ENCODE results near the gene ZDBF2. TPM values are rescaled to one million over a fixed set of nuclear protein-coding genes. Genes with fewer than 3 reads are reported as not detected.
"Not testable (repeated sequence)": the region's sequence is repeated elsewhere in the genome, so short reads cannot be mapped to it uniquely, and the experiment has no call there.

ZDBF2 gene
- total RNA-seq, 1 donor = 21.0 TPM

DNA sequence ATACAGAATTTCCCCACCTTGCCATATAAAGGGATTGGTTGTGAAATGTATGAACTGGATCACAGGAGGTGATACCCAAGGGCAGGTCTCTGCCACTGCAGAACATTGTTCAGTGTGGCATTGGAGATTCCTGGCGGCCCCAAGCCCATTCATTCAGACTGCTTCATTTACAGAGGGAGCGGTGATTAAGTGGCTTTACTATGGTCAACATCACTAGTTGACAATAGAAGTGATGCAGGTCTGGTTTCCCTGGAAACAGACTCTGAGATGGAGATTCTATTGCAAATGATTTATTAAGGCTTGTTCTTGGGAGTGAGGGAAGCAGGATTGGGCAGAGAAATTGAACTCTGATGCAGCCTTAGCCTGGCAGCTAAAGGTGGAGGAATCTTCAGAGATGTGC lies 62.4 kb downstream of the ZDBF2 start:
- no peak overlapping the region for H3K4me3 ChIP-seq (ENCODE audit: low read length)
- H3K27me3 ChIP-seq (ENCODE audit: insufficient read depth, low read length) = no peaks in the 10 kb centered on the region
- no peaks in the 10 kb centered on the region for H3K4me1 ChIP-seq (ENCODE audit: insufficient read depth, low read length)
- no peaks in the 10 kb centered on the region for H3K9me3 ChIP-seq (ENCODE audit: low read depth, low read length)

DNA sequence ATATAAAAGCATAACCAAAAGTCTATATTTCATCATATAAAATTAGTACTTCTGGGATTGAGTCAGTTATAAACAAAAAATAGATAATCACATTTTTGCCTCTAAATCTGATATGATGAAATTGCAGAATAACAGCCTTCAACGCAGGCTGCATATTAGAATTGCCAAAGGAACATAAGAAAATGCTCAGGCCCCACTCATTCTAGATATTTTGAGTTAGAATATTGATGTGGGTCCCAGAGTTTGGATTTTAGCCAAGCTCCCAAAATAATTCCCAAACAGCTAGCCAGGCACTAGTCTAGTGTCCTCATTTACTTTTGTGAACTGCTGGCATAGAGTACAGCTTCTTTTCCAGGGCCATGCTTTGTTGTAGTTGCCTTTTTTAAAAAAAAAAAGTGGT lies 63.5 kb downstream of the ZDBF2 start:
- H3K4me3 ChIP-seq (ENCODE audit: low read length) = no peak overlapping the region
- no peaks in the 10 kb centered on the region for H3K4me1 ChIP-seq (ENCODE audit: insufficient read depth, low read length)
- no peaks in the 10 kb centered on the region for H3K9me3 ChIP-seq (ENCODE audit: low read depth, low read length)
- no peaks in the 10 kb centered on the region for H3K27me3 ChIP-seq (ENCODE audit: insufficient read depth, low read length)

DNA sequence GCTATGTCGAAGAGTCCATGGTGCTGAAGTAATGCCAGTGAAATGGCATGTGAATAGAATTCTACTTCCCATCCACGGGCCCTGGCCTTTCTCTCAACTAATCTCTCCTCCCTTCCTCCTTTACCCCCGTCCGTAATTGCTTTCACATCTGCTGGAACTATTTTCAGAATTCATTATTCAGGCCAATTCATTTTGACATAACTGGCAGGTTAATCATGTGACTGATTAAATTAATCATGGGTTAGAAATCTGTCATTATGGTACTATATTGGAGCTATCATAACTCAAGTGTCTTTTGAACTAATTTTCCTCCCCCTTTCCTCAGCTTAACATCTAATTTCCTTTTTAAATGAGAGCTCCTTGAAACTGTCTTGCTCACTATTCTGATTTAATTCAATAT lies 66.9 kb downstream of the ZDBF2 start:
- no peaks in the 10 kb centered on the region for H3K9me3 ChIP-seq (ENCODE audit: low read depth, low read length)
- no peaks in the 10 kb centered on the region for H3K4me1 ChIP-seq (ENCODE audit: insufficient read depth, low read length)
- H3K27me3 ChIP-seq (ENCODE audit: insufficient read depth, low read length) = no peaks in the 10 kb centered on the region
- no peak overlapping the region for H3K4me3 ChIP-seq (ENCODE audit: low read length)

DNA sequence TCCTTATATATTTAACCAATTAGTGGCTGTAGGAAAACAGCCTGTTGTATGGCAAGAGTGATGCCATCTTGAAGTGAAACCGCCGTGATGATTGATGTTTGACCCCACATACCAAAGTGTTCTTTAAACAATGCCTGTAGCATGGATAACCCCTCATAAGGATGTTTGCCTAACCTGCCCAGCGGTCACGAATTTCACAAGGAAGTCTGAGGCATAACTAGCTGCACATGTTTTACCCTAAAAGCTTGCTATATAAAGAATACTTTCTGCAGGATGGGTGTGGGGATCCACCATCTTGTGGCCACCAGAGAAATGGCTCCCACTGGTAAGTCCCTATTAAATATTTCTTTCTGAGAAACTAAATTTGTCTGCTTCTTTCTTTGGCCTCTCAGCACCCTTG lies 68.7 kb downstream of the ZDBF2 start:
- Histone ChIP-seq H3K4me1 (ENCODE audit: insufficient read depth, low read length) (no peaks in the 10 kb centered on the region), H3K4me3 (ENCODE audit: low read length) (no peak overlapping the region), H3K27me3 (ENCODE audit: insufficient read depth, low read length) (no peaks in the 10 kb centered on the region), H3K9me3 (ENCODE audit: low read depth, low read length) (no peaks in the 10 kb centered on the region)

DNA sequence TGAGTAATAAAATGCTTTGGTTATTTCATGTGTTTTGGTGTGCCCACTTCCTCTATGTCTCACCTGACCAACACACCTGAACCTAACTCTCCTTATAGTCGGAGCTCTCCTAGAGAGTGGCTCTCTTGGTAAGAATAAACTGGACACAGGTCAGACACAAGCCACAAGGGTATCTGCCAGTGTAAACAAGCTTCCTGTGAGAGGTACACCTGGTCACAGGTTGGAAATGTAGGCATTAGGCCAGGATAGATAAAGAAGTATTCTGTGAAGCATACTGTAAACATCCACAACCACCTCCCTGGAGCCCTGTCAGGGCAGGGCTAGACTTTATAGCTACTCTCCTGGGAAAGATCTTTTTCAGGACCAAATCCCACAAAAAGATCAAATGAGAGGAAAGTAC lies 69.4 kb downstream of the ZDBF2 start:
- Histone ChIP-seq H3K27me3 (ENCODE audit: insufficient read depth, low read length) (no peaks in the 10 kb centered on the region), H3K9me3 (ENCODE audit: low read depth, low read length) (no peaks in the 10 kb centered on the region), H3K4me3 (ENCODE audit: low read length) (no peak overlapping the region), H3K4me1 (ENCODE audit: insufficient read depth, low read length) (no peaks in the 10 kb centered on the region)

DNA sequence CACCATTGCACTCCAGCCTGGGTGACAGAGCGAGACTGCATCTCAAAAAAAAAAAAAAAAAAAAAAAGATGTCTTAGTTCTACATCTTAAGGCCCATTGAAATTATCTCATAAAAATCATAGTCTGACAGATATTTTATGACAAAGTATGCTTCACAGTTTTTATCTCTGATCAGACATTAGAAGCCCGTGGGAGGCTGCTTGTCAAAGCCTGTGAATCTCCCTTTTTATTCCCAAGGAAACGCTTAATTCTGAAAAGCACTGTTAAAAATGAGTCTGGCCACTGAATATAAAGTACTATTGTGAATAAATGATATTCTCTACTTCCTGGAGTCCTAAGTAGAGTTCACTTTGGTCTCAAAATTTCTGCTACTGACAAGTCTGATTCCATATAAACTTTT lies 71.1 kb downstream of the ZDBF2 start:
- Histone ChIP-seq H3K9me3 (ENCODE audit: low read depth, low read length) (no peaks in the 10 kb centered on the region), H3K4me1 (ENCODE audit: insufficient read depth, low read length) (no peaks in the 10 kb centered on the region), H3K4me3 (ENCODE audit: low read length) (no peak overlapping the region), H3K27me3 (ENCODE audit: insufficient read depth, low read length) (no peaks in the 10 kb centered on the region)

DNA sequence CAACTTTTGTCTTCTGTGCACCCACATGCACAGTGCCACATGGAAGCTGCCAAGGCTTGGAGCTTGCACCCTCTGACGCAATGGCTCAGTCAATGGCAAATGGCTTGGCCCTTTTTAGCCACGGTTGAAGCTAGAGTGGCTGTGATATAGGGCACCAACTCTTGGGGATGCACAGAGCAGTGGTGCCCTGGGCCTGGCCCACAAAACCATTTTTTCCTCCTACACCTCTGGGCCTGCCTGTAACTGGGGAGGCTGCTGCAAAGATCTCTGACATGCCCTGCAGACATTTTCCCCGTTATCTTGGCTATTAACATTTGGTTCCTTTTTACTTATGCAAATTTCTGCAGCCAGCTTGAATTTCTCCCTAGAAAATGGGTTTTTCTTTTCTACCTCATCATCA lies 74.9 kb downstream of the ZDBF2 start:
- H3K27me3 ChIP-seq (ENCODE audit: insufficient read depth, low read length) = no peaks in the 10 kb centered on the region
- H3K4me1 ChIP-seq (ENCODE audit: insufficient read depth, low read length) = no peaks in the 10 kb centered on the region
- no peak overlapping the region for H3K4me3 ChIP-seq (ENCODE audit: low read length)
- H3K9me3 ChIP-seq (ENCODE audit: low read depth, low read length) = no peaks in the 10 kb centered on the region

DNA sequence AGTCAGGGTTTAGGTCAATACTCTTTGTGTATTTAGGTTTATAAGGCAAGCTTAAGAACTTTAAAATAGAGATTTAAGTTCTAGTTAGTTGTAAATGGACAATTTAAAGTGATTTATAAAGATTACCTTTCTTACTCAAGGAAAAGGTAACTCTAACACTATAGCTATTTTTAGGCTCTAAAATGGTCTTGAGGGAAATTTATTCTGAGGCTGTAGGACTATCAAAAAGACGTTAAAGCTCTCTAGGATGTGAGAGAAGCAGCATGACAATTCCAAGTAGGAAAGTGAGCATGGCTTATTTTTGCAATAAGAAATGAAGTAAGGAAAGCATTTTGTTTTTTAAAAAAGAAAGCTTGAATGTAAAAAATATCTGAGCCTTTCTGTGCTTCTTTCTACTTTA lies 78.1 kb downstream of the ZDBF2 start:
- Histone ChIP-seq H3K4me1 (ENCODE audit: insufficient read depth, low read length) (no peaks in the 10 kb centered on the region), H3K27me3 (ENCODE audit: insufficient read depth, low read length) (no peaks in the 10 kb centered on the region), H3K9me3 (ENCODE audit: low read depth, low read length) (no peaks in the 10 kb centered on the region), H3K4me3 (ENCODE audit: low read length) (no peak overlapping the region)

DNA sequence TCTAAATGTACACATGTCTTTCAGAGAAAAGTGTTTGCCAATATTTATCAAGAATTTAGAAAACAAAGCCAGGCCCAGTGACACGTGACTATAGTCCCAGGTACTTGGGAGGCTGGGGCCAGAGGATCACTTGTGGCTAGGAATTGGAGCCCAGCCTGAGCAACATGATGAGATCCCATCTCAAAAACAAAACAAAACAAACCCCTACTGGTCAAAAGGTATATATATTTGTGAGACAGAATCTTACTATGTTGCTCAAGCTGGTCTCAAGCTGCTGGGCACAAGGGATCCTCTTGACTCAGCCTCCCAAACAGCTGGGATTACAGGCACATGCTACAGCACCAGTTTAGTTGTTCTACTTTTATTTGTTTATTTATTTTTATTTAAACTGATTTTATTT lies 79.2 kb downstream of the ZDBF2 start:
- Histone ChIP-seq H3K4me1 (ENCODE audit: insufficient read depth, low read length) (no peaks in the 10 kb centered on the region), H3K27me3 (ENCODE audit: insufficient read depth, low read length) (no peaks in the 10 kb centered on the region), H3K9me3 (ENCODE audit: low read depth, low read length) (no peaks in the 10 kb centered on the region), H3K4me3 (ENCODE audit: low read length) (no peak overlapping the region)

DNA sequence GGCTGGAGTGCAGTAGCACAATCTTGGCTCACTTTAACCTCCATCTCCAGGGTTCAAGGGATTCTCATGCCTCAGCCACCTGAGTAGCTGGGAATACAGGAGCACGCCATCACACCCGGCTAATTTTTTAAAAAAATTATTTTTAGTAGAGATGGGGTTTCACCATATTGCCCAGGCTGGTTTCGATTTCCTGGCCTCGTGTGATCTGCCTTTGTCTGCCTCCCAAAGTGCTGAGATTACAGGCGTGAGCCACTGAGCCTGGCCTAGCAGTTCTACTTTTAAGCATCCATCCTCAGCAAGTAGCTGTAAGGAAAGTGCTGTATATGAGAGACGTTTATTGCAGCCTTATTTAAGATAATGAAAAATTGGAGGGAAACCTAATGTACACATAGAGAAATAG lies 79.7 kb downstream of the ZDBF2 start:
- H3K27me3 ChIP-seq (ENCODE audit: insufficient read depth, low read length) = no peaks in the 10 kb centered on the region
- H3K4me3 ChIP-seq (ENCODE audit: low read length) = no peak overlapping the region
- no peaks in the 10 kb centered on the region for H3K9me3 ChIP-seq (ENCODE audit: low read depth, low read length)
- no peaks in the 10 kb centered on the region for H3K4me1 ChIP-seq (ENCODE audit: insufficient read depth, low read length)

DNA sequence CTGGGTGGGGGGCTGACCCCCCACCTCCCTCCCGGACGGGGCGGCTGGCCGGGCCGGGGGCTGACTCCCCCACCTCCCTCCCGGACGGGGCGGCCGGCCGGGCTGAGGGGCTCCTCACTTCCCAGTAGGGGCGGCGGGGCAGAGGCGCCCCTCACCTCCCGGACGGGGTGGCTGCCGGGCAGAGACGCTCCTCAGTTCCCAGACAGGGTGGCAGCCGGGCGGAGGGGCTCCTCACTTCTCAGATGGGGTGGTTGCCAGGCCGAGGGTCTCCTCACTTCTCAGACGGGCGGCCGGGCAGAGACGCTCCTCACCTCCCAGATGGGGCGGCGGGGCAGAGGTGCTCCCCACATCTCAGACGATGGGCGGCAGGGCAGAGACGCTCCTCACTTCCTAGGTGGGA lies 82.4 kb downstream of the ZDBF2 start:
- H3K4me3 ChIP-seq (ENCODE audit: low read length); H3K27me3 ChIP-seq (ENCODE audit: insufficient read depth, low read length): not testable (repeated sequence)

DNA sequence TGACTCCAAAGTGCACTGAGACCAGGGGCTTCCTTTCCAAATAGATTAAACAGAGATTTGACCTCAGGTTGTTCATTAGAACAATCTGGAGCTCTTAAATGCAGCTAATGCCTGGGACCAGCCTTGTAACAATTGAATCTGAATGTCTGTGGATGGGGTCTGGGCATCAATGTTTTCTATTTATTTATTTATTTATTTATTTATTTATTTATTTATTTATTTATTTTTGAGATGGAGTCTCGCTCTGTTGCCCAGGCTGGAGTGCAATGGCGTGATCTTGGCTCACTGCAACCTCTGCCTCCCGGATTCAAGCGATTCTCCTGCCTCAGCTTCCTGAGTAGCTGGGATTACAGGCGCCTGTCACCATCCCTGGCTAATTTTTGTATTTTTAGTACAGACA lies 86.4 kb downstream of the ZDBF2 start:
- H3K9me3 ChIP-seq (ENCODE audit: low read depth, low read length); H3K27me3 ChIP-seq (ENCODE audit: insufficient read depth, low read length); H3K4me1 ChIP-seq (ENCODE audit: insufficient read depth, low read length); H3K4me3 ChIP-seq (ENCODE audit: low read length): not testable (repeated sequence)

More for the DNA sequence above, 82.4 kb downstream of the ZDBF2 start:
- not testable (repeated sequence) for H3K4me1 ChIP-seq (ENCODE audit: insufficient read depth, low read length); H3K9me3 ChIP-seq (ENCODE audit: low read depth, low read length)

DNA sequence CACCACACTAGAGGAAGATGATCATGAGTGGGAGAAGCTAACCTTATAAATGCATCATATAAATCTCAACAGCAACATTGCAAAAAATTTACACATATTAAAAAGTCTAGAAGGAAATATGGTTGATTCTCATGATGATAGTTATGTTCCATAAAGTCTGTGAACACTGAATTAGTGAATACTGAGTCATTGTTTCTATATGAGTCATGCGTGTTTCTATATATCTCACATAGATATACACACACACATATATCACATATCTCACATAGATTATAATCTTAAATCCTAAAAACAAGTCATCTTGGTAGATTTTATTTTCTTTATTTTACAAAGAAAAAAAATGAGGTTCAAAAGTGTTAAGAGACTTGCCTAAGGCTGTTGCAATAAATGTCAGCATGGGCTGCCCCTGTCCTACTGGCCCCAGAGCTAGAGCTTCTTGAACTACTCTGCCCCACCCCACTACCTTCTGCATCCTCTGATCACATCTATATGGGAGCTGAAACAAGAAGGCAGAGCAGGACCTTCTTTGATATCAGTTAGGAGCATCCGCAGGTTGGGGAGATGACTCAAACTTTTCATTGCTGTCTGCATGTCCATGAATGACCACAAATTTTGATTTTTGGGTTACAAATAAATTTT lies 87.1 kb downstream of the ZDBF2 start:
- Histone ChIP-seq H3K9me3 (ENCODE audit: low read depth, low read length) (no peaks in the 10 kb centered on the region), H3K4me3 (ENCODE audit: low read length) (no peak overlapping the region), H3K27me3 (ENCODE audit: insufficient read depth, low read length) (no peaks in the 10 kb centered on the region), H3K4me1 (ENCODE audit: insufficient read depth, low read length) (no peaks in the 10 kb centered on the region)

Other genes with a start within 250 kb of the ZDBF2 start
- 36.9 TPM for gene INO80D, start 188.5 kb upstream of the ZDBF2 start, total RNA-seq
- 41.1 TPM for gene NDUFS1, start 115.2 kb upstream of the ZDBF2 start, total RNA-seq
- gene EEF1B2, start 114.8 kb upstream of the ZDBF2 start, total RNA-seq = 883 TPM
- gene ADAM23, start 168.9 kb downstream of the ZDBF2 start, total RNA-seq = 0.94 TPM

Measured in mononuclear cell (primary cell).